K562 (cell line): ENCODE measurements around the gene NMNAT1. TPM values are rescaled to one million over a fixed set of nuclear protein-coding genes. Genes with fewer than 3 reads are reported as not detected.
A peak's percentile ranks its signal among the peaks of the same experiment; 100 is the strongest.

Experiments
- AFF1 ChIP-seq, 2 experiments: fragments of 450-650 bp; IDR thresholded peaks; 2 replicates each; pipeline ENCODE4 v1.6.1; 2018; ENCODE audit warnings: mild to moderate bottlenecking in 2 of 2, low read depth in 1 of 2; ENCODE audit not compliant: partially characterized antibody in 2 of 2
- CLOCK ChIP-seq: fragments of 250-450 bp; sonication (Bioruptor Pico); IDR thresholded peaks from 2 replicates; pipeline ENCODE4 v1.4.0; 2020; ENCODE audit warnings: mild to moderate bottlenecking, moderate library complexity, borderline replicate concordance
- CREBBP ChIP-seq: IDR thresholded peaks from one replicate; pipeline ENCODE4 v1.6.1; 2012; ENCODE audit warnings: low read depth, mild to moderate bottlenecking, control low read depth, inconsistent platforms, low read length
- FOXK1 ChIP-seq: sonication (generic); formaldehyde crosslinking; IDR thresholded peaks from 2 replicates; pipeline ENCODE4 v1.8.0; 2022; ENCODE audit warnings: missing genetic modification reagents, mild to moderate bottlenecking, borderline replicate concordance
- HDAC3 ChIP-seq: fragments of 450-650 bp; IDR thresholded peaks from 2 replicates; pipeline ENCODE4 v1.6.1; 2018; ENCODE audit warnings: borderline replicate concordance, mild to moderate bottlenecking, moderate library complexity; ENCODE audit not compliant: partially characterized antibody
- MCM2 ChIP-seq: fragments of 450-650 bp; IDR thresholded peaks from 2 replicates; pipeline ENCODE4 v1.6.1; 2017; ENCODE audit warnings: low read depth, mild to moderate bottlenecking
- NBN ChIP-seq: fragments of 450-650 bp; IDR thresholded peaks from 2 replicates; pipeline ENCODE4 v1.6.1; 2016; ENCODE audit warnings: low read depth, mild to moderate bottlenecking
- NFATC3 ChIP-seq: fragments of 450-650 bp; IDR thresholded peaks from 2 replicates; pipeline ENCODE4 v1.6.1; 2017; ENCODE audit warnings: mild to moderate bottlenecking
- RBM14 ChIP-seq: fragments of 200-400 bp; formaldehyde crosslinking; IDR thresholded peaks from 2 replicates; pipeline ENCODE4 v1.6.1; 2018; ENCODE audit warnings: low read depth, mild to moderate bottlenecking, low read length, moderate library complexity, borderline replicate concordance; ENCODE audit not compliant: insufficient read depth
- SIX5 ChIP-seq, 2 experiments: IDR thresholded peaks; 2 replicates each; pipeline ENCODE4 v1.6.1; 2011; ENCODE audit warnings: low read length in 2 of 2, borderline replicate concordance in 1 of 2, low read depth in 1 of 2, mild to moderate bottlenecking in 1 of 2, moderate library complexity in 1 of 2; ENCODE audit not compliant: insufficient read depth in 1 of 2
- SMAD4 ChIP-seq: fragments of 250-450 bp; sonication (Bioruptor Pico); conservative IDR thresholded peaks from 2 replicates; pipeline ENCODE4 v1.8.0; 2021; ENCODE audit warnings: inconsistent platforms, mild to moderate bottlenecking, moderate library complexity
- TCF15 ChIP-seq: fragments of 250-450 bp; sonication (Bioruptor Pico); IDR thresholded peaks from 2 replicates; pipeline ENCODE4 v1.8.0; 2022; ENCODE audit warnings: moderate library complexity, mild to moderate bottlenecking, inconsistent platforms
- UBTF ChIP-seq, 2 experiments: IDR thresholded peaks; 2 replicates each; pipeline ENCODE4 v1.6.1; 2012; ENCODE audit warnings: improper control_type of control experiment in 2 of 2, low read depth in 2 of 2, low read length in 2 of 2, borderline replicate concordance in 1 of 2
- YBX1 ChIP-seq: fragments of 450-650 bp; IDR thresholded peaks from 2 replicates; pipeline ENCODE4 v1.7.1; 2016; ENCODE audit warnings: mild to moderate bottlenecking
- ZFPM2 ChIP-seq: fragments of 250-450 bp; sonication (Bioruptor Pico); IDR thresholded peaks from 2 replicates; pipeline ENCODE4 v1.5.1; 2022; ENCODE audit warnings: mild to moderate bottlenecking
- ZNF408 ChIP-seq: fragments of 250-450 bp; sonication (Bioruptor Pico); IDR thresholded peaks from 2 replicates; pipeline ENCODE4 v1.4.0; 2020; ENCODE audit warnings: low read depth, mild to moderate bottlenecking, moderate library complexity
- polyA plus RNA-seq, 8 experiments: library from polyadenylated mRNA; depleted of rRNA in 4 of 8; stranded (reverse) in 5 of 8; unstranded in 3 of 8; fragments of >200 nt; fragmentation: Nextera tagmentation in 2 of 8; fragmentation: Illumina TruSeq in 1 of 8; extraction: Ambion mirVana in 2 of 8; extraction: Trizol in 1 of 8; gene quantifications; 2 replicates each; pipeline versions ENCODE4 v1.2.1 to v1.2.3, GENCODE V29; 2011 to 2014; ENCODE audit warnings: inconsistent platforms in 1 of 8, missing spikeins in 1 of 8
- total RNA-seq, 7 experiments: library from RNA; depleted of rRNA in 6 of 7; stranded (reverse); fragments of >200 nt in 6 of 7; fragmentation: Illumina TruSeq in 2 of 7; extraction: Trizol in 2 of 7; gene quantifications; 2 replicates each; pipeline versions ENCODE4 v1.2.1 to v1.2.3, GENCODE V29; 2011 to 2021; ENCODE audit warnings: low replicate concordance in 1 of 7

Gene NMNAT1
- total and polyA plus RNA-seq, 9 of the 15 experiments (the other 6 are each of a cell fraction or from before 2014, with no cell fraction given) = 5.1 to 14.6 (median 12.1) TPM

GRCh38 chr1:9942939-9943788, at the start of gene NMNAT1, which contains the start of gene LZIC (continued):
- no peak for TF ChIP-seq TCF15
- TF ChIP-seq CREBBP = no peak
- TF ChIP-seq CLOCK (CRISPR knock-in tag) = no peak
- peak; percentile 66 to 78; a peak in 3 of 4 replicates for TF ChIP-seq SIX5 (IDR thresholded peaks at IDR 0.05; ENCODE audit: borderline replicate concordance in 1 of 2, insufficient read depth in 1 of 2, low read depth in 1 of 2, low read length in 2 of 2)
- 0 out of 2 replicates have a peak, but pooled peaks have one; percentile 34 for TF ChIP-seq RBM14
- TF ChIP-seq ZFPM2 = 0 out of 2 replicates have a peak, but pooled peaks have one; percentile 34
- peak; percentile 82 for TF ChIP-seq SMAD4 (CRISPR knock-in tag)
- 0 out of 2 replicates have a peak, but pooled peaks have one; percentile 42 for TF ChIP-seq NFATC3
- TF ChIP-seq AFF1 (IDR thresholded peaks at IDR 0.05; ENCODE audit: low read depth in 1 of 2, partially characterized antibody in 2 of 2) = peak in 1 of 2 experiments; percentile 73
- TF ChIP-seq HDAC3 = peak; percentile 28
- peak; percentile 97 to 98 for TF ChIP-seq UBTF (IDR thresholded peaks at IDR 0.05; ENCODE audit: borderline replicate concordance in 1 of 2, low read depth in 2 of 2, low read length in 2 of 2)
- TF ChIP-seq ZNF408 = 0 out of 2 replicates have a peak, but pooled peaks have one; percentile 7
- TF ChIP-seq FOXK1 (CRISPR knock-in tag) = no peak
- TF ChIP-seq NBN = no peak
- TF ChIP-seq MCM2 = no peak
- TF ChIP-seq YBX1 = no peak
